Tongue (tissue), 2 donors: ENCODE data around the gene PTPN14. TPM values are rescaled to one million over a fixed set of nuclear protein-coding genes. Genes with fewer than 3 reads are reported as not detected.
"Not testable (repeated sequence)": the region's sequence is repeated elsewhere in the genome, so short reads cannot be mapped to it uniquely, and the experiment has no call there.

Experiments used
- DNase-seq: peaks from one replicate; pipeline ENCODE4 v3.0.0-alpha.2; 2015
- total RNA-seq: library from RNA; depleted of rRNA; stranded (reverse); fragments of >200 nt; gene quantifications from one replicate; pipeline ENCODE4 v1.2.3, GENCODE V29; 2014

PTPN14 gene
- total RNA-seq, 1 donor from 2014 or later, result 36.1 TPM

- no peak for DNase-seq
Measured at GRCh38 chr1:214541206-214541605, 10.2 kb downstream of the PTPN14 start.

GRCh38 chr1:214540324-214540723 lies 11.1 kb downstream of the PTPN14 start:
- DNase-seq, result no peak

GRCh38 chr1:214538496-214538895 lies 12.9 kb downstream of the PTPN14 start:
- DNase-seq, result peak; percentile 19

- DNase-seq, result no peak
Measured at GRCh38 chr1:214537872-214538473, 13.4 kb downstream of the PTPN14 start.

- no peak for DNase-seq
Measured at GRCh38 chr1:214537219-214537618, 14.2 kb downstream of the PTPN14 start.

GRCh38 chr1:214532070-214532469 lies 19.3 kb downstream of the PTPN14 start:
- no peak for DNase-seq

- peak; percentile 6 for DNase-seq
Measured at GRCh38 chr1:214525535-214526019, 25.8 kb downstream of the PTPN14 start.

GRCh38 chr1:214524824-214525223 lies 26.6 kb downstream of the PTPN14 start:
- DNase-seq, result no peak

GRCh38 chr1:214523124-214523824 lies 28.1 kb downstream of the PTPN14 start:
- DNase-seq, result no peak

- not testable (repeated sequence) for DNase-seq
Measured at GRCh38 chr1:214521458-214521857, 29.9 kb downstream of the PTPN14 start.

- no peak for DNase-seq
Measured at GRCh38 chr1:214520544-214521165, 30.7 kb downstream of the PTPN14 start.

GRCh38 chr1:214518361-214518760 lies 33.0 kb downstream of the PTPN14 start:
- no peak for DNase-seq

GRCh38 chr1:214516434-214517326 lies 34.7 kb downstream of the PTPN14 start:
- no peak for DNase-seq

- DNase-seq, result no peak
Measured at GRCh38 chr1:214515544-214516433, 35.6 kb downstream of the PTPN14 start.

- no peak for DNase-seq
Measured at GRCh38 chr1:214514819-214515383, 36.5 kb downstream of the PTPN14 start.

- no peak for DNase-seq
Measured at GRCh38 chr1:214514032-214514818, 37.2 kb downstream of the PTPN14 start.

GRCh38 chr1:214513394-214513793 lies 38.0 kb downstream of the PTPN14 start:
- no peak for DNase-seq

- peak; percentile 42 for DNase-seq
Measured at GRCh38 chr1:214511639-214511998, 39.8 kb downstream of the PTPN14 start.

GRCh38 chr1:214510914-214511638 lies 40.3 kb downstream of the PTPN14 start:
- no peak for DNase-seq
